ENCODE measurements around the gene TMEM150C.

TMEM150C gene

DNA sequence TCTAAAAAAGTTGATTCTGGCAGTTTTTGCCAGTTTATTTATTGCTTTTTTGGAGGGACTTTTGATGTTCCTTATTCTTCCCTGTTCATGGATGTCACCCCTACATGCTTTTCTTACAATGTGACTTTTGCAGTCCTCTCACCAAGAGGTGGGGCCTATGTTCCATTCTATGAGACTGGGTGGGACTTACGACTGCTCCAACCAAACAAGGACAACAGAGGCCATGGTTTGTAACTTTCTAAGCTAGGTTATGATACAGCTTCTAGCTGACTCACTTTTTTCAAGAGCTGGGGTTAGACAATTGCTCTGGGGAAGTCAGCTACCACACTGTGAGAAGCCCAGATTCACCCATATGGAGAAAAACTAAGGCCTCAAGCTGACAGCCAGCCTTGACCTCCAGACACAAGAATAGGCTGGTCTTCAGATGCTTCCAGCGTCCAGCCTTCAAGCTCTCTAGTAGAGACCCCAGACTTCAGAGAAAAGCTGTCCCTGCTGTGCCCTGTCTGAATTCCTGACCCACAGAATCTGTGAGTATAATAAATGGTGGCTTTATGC lies 91.9 kb downstream of the TMEM150C start:
- no peak for DNase-seq

DNA sequence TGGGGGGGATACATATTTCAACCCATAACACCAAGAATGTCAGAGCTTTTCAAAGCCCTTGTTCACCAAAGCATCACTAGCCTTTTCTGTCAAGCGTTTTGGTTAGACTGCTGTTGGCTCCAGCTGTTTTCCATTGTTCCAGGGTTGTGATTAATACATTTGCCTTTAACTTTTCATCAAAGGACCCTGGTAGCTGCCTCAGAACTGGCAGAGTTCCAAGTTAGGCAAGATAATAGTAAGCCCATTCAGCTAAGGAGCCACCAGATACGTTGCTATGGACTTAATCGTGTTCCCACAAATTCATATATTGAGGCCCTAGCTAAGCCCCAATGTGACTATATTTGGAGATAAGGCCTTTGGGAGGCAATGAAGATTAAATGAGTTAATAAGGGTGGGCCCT lies 94.3 kb downstream of the TMEM150C start:
- DNase-seq: no peak

GRCh38 chr4:82463221-82463620 lies 98.6 kb downstream of the TMEM150C start:
- DNase-seq: no peak

GRCh38 chr4:82462415-82462831 lies 99.4 kb downstream of the TMEM150C start:
- DNase-seq: peak; percentile 91

GRCh38 chr4:82461710-82462109 lies 100.1 kb downstream of the TMEM150C start:
- no peak for DNase-seq

- DNase-seq: no peak
Measured at GRCh38 chr4:82458729-82459128, 103.1 kb downstream of the TMEM150C start.

- no peak for DNase-seq
Measured at GRCh38 chr4:82457266-82457665, 104.5 kb downstream of the TMEM150C start.

DNA sequence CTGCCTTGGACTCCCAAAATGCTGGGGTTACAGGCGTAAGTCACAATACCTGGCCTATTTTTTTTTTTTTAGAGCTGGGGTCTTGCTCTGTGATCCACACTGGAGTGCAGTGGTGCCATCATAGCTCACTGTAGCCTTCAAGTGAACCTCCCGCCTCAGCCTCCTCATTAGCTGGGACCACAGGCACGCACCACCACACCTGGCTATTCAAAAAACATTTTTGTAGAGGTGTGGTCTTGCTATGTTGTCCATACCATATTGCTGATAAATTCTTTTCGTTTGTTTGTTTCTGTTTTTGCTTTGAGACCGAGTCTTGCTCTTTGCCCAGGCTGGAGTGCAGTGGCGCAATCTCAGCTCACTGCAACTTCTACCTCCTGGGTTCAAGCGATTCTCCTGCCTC lies 109.8 kb downstream of the TMEM150C start:
- no peak for DNase-seq

GRCh38 chr4:82450966-82451755 lies 110.6 kb downstream of the TMEM150C start:
- DNase-seq: peak; percentile 64

DNA sequence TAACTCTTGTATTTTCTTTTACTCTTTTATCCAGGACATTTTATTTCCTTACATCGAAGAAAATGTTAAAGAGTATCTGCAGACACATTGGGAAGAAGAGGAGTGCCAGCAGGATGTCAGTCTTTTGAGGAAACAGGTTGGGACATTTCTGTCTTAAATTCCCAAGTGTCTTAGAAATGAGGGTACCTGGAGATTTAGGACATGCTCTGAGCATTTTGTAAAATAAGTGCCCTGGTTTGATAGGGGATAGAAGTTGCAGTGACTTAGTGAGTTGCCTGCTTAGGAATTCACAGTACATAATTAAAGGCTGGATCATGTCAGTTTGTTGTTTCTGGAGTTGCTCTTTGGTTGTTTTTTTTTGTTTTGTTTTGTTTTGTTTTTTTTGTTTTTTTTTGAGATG lies 113.9 kb downstream of the TMEM150C start:
- no peak for DNase-seq

DNA sequence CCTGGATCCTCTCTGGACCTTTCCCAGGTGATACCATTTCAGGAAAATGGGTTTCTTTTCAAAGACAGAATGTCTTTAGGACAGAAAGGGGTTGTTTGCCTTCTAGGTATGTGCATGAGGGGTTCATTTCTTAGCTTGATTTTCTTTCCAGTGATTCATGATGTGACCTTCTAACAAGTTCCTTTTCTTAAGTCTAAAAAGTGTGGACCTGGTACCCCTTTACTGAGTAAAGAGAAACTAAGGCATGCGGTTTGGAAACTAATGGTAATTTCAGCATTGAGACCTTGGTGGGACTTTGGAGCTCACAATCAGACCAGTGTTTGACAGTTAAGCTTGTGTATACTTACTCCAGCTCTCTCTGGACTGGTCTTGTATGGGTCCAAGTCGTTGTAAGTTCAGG lies 122.7 kb downstream of the TMEM150C start:
- no peak for DNase-seq

- no peak for DNase-seq
Measured at GRCh38 chr4:82437285-82438005, 124.3 kb downstream of the TMEM150C start.

DNA sequence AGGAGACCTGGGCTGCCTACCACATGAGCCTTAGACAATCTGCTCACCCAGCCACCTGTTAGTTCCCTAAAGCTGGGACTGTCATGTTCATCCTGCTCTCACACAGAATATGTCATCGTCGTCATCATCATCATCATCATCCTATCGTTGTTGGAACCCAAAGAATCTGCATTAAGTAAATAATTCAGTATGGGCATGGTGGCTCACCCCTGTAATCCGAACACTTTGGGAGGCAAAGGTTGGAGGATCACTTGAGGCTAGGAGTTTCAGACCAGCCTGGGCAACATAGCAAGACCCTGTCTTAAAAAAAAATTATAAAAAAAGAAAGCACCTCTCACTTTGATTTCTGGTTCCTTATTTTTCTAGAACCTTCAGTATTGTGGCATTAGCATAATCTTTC lies 125.0 kb downstream of the TMEM150C start:
- DNase-seq: no peak

- DNase-seq: no peak
Measured at GRCh38 chr4:82436130-82436529, 125.7 kb downstream of the TMEM150C start.

- no peak for DNase-seq
Measured at GRCh38 chr4:82434949-82435348, 126.8 kb downstream of the TMEM150C start.

DNA sequence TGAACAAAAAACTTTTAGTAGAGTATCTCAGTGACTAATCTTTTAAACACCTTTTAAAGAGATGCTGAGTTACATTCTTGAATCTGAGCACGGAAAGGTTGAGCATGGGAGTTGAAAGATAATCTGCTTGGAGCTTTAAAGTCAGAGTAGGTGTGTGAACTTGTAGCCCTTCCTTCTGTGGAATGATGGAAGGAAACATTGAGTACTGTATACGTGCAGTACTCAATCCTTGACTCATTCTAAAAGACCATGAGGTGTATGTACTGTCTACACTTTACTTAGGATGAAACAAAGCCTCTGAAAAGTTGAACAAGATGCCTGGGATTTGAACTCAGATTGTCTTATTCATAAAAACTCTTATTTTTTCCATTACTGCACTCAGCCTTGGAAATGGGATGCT lies 128.0 kb downstream of the TMEM150C start:
- DNase-seq: no peak
